Astrocyte of the spinal cord (primary cell): Measurements from ENCODE around the gene GNB1.

Experiments
- DNase-seq: peaks from one replicate; pipeline ENCODE4 v3.0.0; 2011; ENCODE audit warnings: low read depth, low spot score
- H3K4me3 ChIP-seq: 2 replicates; pipeline ENCODE4 v1.5.1; 2011; ENCODE audit warnings: low read depth, mild to moderate bottlenecking, low read length, moderate library complexity
- in situ Hi-C: cut with HindIII; loops from 2 replicates; pipeline ENCODE4 v1.10.0; 2017; ENCODE audit warnings: low sequenced_read_pairs
- TF ChIP-seq, protein P1 (sequence below): IDR thresholded peaks from 2 replicates; pipeline ENCODE4 v1.5.1; 2012; ENCODE audit warnings: low read depth, mild to moderate bottlenecking, low read length, inconsistent platforms

GNB1 gene

DNA sequence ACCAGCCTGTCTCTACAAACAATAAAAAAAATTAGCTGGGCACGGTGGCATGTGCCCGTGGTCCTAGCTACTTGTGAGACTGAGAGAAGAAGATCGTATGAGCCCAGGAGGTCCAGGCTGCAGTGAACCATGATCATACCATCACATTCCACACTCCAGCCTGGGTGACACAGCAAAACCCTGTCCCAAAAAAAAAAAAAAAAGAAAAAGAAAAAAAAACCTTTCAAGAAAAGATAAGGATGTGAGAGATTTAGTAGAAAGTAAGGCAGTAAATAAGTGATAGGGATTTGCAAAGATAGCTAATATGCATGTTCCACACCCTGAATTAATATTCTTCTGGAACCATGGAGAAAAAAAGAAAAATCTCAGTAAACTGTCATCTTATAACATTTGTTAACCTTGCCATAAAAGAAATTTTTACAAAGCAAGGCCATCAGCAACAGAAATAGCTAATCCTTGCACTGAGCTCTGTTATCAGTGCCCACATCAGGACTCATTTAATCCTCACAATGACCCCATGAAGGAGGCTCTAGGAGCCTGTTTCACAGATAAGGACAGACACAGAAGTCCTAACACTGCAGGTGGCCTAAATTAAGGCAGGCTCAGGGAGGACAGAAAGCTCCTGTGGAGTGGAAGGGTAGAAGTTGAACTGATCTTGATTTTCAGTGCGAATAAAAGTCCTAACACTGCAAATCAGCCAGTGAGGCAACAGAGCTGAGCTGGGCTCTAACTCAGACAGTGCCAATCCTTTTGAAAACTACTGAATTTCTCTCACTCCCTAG, 7.6 kb downstream of the GNB1 start:
- in situ Hi-C loops, result no loop called here
- TF ChIP-seq, protein P1, sequence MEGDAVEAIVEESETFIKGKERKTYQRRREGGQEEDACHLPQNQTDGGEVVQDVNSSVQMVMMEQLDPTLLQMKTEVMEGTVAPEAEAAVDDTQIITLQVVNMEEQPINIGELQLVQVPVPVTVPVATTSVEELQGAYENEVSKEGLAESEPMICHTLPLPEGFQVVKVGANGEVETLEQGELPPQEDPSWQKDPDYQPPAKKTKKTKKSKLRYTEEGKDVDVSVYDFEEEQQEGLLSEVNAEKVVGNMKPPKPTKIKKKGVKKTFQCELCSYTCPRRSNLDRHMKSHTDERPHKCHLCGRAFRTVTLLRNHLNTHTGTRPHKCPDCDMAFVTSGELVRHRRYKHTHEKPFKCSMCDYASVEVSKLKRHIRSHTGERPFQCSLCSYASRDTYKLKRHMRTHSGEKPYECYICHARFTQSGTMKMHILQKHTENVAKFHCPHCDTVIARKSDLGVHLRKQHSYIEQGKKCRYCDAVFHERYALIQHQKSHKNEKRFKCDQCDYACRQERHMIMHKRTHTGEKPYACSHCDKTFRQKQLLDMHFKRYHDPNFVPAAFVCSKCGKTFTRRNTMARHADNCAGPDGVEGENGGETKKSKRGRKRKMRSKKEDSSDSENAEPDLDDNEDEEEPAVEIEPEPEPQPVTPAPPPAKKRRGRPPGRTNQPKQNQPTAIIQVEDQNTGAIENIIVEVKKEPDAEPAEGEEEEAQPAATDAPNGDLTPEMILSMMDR, result no peak
- no peak overlapping the region for H3K4me3 ChIP-seq
- no peak for DNase-seq

DNA sequence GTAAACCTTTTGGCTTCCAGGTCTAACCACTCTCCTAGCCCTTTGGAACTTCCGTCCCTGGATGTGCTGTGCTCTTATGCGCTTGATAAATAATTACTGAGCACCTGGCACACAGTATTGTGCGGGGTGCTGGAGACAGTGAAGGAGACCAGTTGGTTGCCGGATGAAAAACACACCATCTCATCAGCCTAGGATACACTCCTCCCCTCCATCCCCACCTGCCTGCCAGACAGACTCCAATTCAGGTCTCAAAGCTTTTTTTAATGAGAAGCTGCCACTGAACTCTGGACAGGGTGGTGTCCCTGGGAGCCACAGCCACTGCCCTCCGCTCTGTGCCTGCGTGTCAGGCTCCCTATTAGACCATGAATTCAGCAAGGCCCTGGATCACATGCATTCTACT, 9.2 kb downstream of the GNB1 start:
- no peak for DNase-seq
- in situ Hi-C loops, result no loop called here
- TF ChIP-seq, protein P1, result no peak

DNA sequence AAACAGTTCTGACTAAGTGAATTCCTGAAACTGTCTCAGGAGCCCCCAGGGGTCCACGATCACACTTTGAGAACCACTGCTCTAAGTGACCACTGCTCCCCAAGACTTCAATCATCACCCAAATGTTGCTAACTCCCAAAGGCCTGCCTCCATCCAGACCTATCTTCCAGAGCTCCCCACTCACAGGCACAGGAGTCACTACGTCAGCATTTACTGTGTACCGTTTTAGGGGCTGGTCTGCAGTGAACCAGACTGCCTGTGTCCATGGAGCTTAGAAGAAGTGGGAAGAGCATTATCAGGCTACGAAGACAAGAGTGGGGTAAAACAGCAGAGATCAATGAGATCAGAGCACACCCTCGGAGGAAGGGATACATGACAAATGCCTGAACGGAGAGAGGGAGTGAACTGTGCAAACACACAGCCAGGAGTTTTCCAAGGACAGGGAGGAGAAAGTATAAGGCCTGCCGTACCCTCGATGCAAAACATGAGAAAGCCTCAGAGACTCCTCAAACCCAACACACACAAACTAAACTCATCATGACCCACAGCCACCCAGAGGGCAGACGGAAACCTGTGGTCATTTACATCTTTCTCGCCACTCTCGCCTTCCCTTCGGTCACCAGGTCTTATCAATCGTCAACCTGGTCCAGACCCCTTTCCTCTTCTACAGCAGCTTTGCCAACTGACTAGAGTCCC, 10.1 kb downstream of the GNB1 start:
- in situ Hi-C loops, result no loop called here
- DNase-seq, result no peak

More for the DNA sequence above, 9.2 kb downstream of the GNB1 start:
- no peak overlapping the region for H3K4me3 ChIP-seq

DNA sequence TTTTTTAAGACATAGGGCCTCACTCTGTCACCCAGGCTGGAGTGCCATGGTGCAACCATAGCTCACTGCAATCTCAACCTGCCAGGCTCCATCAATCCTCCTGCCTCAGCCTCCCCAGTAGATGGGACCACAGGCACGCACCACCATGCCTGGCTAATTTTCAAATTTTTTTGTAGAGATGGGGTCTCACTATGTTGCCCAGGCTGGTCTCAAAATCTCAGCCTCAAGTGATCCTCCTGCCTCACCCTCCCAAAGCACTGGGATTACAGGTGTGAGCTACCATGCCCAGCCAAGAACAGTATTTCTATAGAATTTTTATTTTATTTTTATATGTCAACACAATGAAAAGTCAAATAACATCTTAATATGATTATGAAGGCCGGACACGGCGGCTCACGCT, 10.9 kb downstream of the GNB1 start:
- TF ChIP-seq, protein P1, result no peak
- in situ Hi-C loops, result no loop called here
- no peak overlapping the region for H3K4me3 ChIP-seq
- DNase-seq, result no peak

More for the DNA sequence above, 10.1 kb downstream of the GNB1 start:
- H3K4me3 ChIP-seq, result no peak overlapping the region
- TF ChIP-seq, protein P1, result no peak

DNA sequence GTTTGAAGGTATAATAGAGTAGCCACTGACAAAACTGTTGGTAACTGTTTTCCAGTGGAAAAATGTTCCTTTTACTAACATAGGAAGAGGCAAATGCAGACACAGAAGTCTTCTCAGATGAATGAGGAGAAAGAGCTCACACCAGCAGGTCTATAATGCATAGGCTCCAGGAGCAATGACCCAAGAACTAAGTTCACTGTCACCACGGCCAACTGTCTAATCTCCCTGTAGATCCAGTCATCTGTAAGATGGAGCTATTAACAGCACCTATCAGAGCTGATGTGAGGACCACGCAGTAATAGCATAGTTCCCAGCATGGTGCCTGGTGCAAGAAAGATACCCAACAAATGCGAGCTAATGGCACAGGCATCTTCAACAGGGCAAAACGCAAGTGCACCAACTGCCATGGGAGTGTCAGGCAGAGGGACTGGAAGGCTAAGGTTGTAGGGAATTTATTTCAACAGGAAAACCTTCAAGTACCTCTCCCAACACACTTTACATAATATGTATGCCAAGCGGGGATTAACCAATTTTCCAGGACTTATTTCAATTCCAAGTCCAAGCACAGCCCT, 12.9 kb downstream of the GNB1 start:
- no peak for DNase-seq
- no peak overlapping the region for H3K4me3 ChIP-seq
- TF ChIP-seq, protein P1, result no peak
- in situ Hi-C loops, result no loop called here

DNA sequence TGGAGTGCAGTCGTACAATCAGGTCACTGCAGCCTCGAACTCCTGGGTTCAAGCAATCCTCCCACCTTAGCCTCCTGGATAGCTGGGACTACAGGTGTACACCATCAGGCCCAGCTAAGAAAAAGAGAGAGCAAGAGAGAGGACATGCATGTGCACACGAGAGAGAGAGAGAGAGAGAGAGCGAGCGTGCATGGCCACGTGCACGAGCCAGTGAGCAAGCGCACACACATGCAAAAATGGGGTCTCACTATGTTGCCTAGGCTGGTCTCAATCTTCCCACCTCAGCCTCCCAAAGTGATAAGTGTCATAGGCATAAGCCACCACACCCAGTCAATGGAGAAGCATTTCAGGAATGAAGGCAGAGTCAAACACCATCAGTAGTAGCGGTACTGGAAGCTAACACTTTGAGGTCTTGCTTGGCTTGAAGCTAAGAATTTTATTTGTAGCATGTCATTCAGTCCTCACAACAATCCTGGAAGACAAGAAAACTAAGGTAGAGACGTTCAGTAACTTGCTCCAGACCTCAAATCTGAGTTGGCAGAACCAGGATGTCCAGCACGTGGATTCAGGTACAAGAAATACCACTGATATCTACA, 14.5 kb downstream of the GNB1 start:
- DNase-seq, result no peak
- in situ Hi-C loops, result no loop called here
- TF ChIP-seq, protein P1, result no peak
- no peak overlapping the region for H3K4me3 ChIP-seq
